Tibial nerve (tissue), 3 donors: ENCODE results near the gene PLEKHG4.

ENCODE experiments used
- POLR2A ChIP-seq, 2 donors: fragments of 450-650 bp; IDR thresholded peaks; one replicate each; pipeline ENCODE4 v1.6.1; 2017; ENCODE audit warnings: antibody characterized with exemption in 2 of 2, mild to moderate bottlenecking in 2 of 2, moderate library complexity in 2 of 2
- TF ChIP-seq, protein P1 (sequence below), 5 experiments: fragments of 200-600 bp in 3 of 5; fragments of 450-650 bp in 2 of 5; sonication (generic) in 3 of 5; IDR thresholded peaks; one replicate each; pipeline ENCODE4 v1.5.1; 2016 to 2019; ENCODE audit warnings: antibody characterized with exemption in 5 of 5, mild to moderate bottlenecking in 3 of 5, moderate library complexity in 2 of 5

DNA sequence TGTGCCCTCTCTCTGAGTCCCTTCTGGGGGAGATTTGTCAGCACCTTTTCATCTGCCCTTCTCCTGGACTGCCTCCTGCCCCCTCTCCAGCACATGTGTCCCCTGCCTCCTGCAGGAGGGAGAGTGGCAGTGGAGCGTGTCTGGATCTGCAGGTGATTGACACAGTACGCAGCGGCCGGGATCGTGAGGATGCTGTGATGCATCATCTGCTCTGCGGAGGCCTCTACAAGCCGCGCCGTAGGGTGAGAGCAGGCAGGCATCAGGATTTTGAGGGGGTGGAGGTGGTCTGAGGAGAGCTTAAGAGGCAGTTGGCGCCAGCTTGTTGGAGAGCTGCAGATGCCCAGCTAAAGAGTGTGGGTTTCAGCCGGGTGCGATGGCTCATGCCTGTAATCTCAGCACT, 19.6 kb upstream of the PLEKHG4 start:
- TF ChIP-seq, protein P1, sequence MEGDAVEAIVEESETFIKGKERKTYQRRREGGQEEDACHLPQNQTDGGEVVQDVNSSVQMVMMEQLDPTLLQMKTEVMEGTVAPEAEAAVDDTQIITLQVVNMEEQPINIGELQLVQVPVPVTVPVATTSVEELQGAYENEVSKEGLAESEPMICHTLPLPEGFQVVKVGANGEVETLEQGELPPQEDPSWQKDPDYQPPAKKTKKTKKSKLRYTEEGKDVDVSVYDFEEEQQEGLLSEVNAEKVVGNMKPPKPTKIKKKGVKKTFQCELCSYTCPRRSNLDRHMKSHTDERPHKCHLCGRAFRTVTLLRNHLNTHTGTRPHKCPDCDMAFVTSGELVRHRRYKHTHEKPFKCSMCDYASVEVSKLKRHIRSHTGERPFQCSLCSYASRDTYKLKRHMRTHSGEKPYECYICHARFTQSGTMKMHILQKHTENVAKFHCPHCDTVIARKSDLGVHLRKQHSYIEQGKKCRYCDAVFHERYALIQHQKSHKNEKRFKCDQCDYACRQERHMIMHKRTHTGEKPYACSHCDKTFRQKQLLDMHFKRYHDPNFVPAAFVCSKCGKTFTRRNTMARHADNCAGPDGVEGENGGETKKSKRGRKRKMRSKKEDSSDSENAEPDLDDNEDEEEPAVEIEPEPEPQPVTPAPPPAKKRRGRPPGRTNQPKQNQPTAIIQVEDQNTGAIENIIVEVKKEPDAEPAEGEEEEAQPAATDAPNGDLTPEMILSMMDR (IDR thresholded peaks at IDR 0.05): no peak
- no peak for TF ChIP-seq POLR2A (IDR thresholded peaks at IDR 0.05)
